IPS-20b (cell line): ENCODE measurements around the gene MSRB3.
"Not testable (repeated sequence)": the region's sequence is repeated elsewhere in the genome, so short reads cannot be mapped to it uniquely, and the experiment has no call there.

ENCODE experiments used
- H3K27ac ChIP-seq: one replicate; pipeline ENCODE4 v1.5.1; 2013; ENCODE audit warnings: low read length
- H3K27me3 ChIP-seq: 2 replicates; pipeline ENCODE4 v1.6.1; 2013; ENCODE audit warnings: mild to moderate bottlenecking, low read length, inconsistent platforms; ENCODE audit not compliant: insufficient read depth
- H3K36me3 ChIP-seq: 2 replicates; pipeline ENCODE4 v1.6.1; 2013; ENCODE audit warnings: low read depth, mild to moderate bottlenecking, inconsistent platforms, low read length, moderate library complexity; ENCODE audit not compliant: insufficient read depth
- H3K4me1 ChIP-seq: 2 replicates; pipeline ENCODE4 v1.6.1; 2013; ENCODE audit warnings: mild to moderate bottlenecking, control low read depth, inconsistent platforms, low read length, moderate library complexity; ENCODE audit not compliant: insufficient read depth
- H3K4me3 ChIP-seq: 2 replicates; pipeline ENCODE4 v1.5.1; 2013; ENCODE audit warnings: mild to moderate bottlenecking, low read length, inconsistent platforms
- H3K9ac ChIP-seq: 2 replicates; pipeline ENCODE4 v1.6.1; 2013; ENCODE audit warnings: low read depth, mild to moderate bottlenecking, inconsistent platforms, low read length, moderate library complexity
- H3K9me3 ChIP-seq: 2 replicates; pipeline ENCODE4 v1.6.1; 2013; ENCODE audit warnings: mild to moderate bottlenecking, low read depth, low read length, inconsistent platforms; ENCODE audit not compliant: insufficient read depth

Gene MSRB3

DNA sequence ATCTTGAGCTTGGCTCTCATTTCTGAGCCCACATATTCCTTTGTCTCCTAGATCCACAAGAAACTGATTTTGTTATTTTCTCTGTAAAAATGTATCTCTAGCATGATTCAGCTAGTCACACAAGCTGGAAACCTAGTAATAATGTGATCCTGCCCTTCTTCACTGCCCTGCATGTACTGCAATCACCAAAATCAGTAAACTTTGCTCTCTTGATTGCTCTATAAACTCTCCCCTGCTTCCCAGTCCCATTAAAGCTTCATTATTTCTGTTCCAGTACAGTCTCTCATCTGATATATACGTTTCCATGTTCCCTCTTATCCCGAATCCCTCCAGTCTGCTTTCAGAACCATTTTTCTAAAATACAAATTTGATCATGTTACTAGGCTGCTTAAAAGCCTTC, 166.5 kb downstream of the MSRB3 start:
- no peaks in the 10 kb centered on the region for H3K9me3 ChIP-seq
- no peak overlapping the region for H3K4me3 ChIP-seq

DNA sequence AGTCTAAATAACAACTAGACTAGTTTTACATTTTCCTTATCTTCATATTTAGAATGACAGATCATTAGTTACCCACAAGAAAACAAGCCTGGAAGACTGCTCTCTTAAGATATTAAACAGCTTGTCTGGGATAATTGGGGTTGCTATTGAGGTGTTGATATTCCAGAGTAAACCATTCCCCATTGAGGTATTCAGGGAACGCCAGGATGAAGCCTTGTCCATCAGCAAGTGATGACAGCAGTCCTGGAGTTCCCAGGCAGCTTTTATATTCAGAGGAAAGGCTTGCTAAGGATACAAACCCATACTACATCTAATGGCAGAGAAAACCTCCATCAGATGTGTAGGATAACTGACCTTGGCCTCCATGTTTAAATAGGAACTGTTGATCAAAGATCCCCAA, 168.4 kb downstream of the MSRB3 start:
- H3K9me3 ChIP-seq = no peaks in the 10 kb centered on the region
- no peak overlapping the region for H3K4me3 ChIP-seq
- no peak overlapping the region for H3K27ac ChIP-seq

More for the DNA sequence above, 166.5 kb downstream of the MSRB3 start:
- Histone ChIP-seq H3K4me1 (no peaks in the 10 kb centered on the region), H3K9ac (no peak overlapping the region), H3K36me3 (no peaks in the 10 kb centered on the region), H3K27ac (no peak overlapping the region), H3K27me3 (no peaks in the 10 kb centered on the region)

DNA sequence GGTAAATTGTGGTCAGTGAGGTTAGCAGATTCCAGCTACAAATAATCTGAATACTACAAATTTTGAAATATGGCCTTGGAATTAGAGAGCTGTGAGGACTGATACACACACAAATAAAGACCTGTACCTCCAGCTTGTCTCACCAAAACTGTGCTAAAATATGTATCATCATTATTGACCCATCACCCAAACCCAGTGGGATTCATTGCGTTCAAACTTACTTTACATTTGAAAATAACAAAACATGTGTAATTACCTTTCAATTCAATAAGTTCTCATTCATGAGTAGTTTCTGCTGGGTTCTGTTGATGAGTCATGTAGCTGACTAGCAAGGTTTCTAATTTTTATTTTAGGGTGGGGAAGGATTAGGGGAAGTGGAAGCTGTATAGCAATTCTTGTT, 170.9 kb downstream of the MSRB3 start:
- Histone ChIP-seq H3K4me3 (no peak overlapping the region), H3K9me3 (no peaks in the 10 kb centered on the region), H3K27me3 (no peaks in the 10 kb centered on the region), H3K9ac (no peak overlapping the region), H3K36me3 (no peaks in the 10 kb centered on the region), H3K4me1 (peaks cover 4% of the 10 kb centered on the region; the same call in 1 of the 2 replicates), H3K27ac (no peak overlapping the region)

More for the DNA sequence above, 168.4 kb downstream of the MSRB3 start:
- Histone ChIP-seq H3K4me1 (peaks cover 4% of the 10 kb centered on the region; the same call in 1 of the 2 replicates), H3K27me3 (no peaks in the 10 kb centered on the region), H3K36me3 (no peaks in the 10 kb centered on the region), H3K9ac (no peak overlapping the region)

- Histone ChIP-seq H3K9me3 (no peaks in the 10 kb centered on the region), H3K4me1 (peaks cover 4% of the 10 kb centered on the region; the same call in 1 of the 2 replicates), H3K9ac (no peak overlapping the region), H3K27me3 (no peaks in the 10 kb centered on the region), H3K36me3 (no peaks in the 10 kb centered on the region), H3K4me3 (no peak overlapping the region), H3K27ac (no peak overlapping the region)
Measured at GRCh38 chr12:65450625-65451024, 172.1 kb downstream of the MSRB3 start.

DNA sequence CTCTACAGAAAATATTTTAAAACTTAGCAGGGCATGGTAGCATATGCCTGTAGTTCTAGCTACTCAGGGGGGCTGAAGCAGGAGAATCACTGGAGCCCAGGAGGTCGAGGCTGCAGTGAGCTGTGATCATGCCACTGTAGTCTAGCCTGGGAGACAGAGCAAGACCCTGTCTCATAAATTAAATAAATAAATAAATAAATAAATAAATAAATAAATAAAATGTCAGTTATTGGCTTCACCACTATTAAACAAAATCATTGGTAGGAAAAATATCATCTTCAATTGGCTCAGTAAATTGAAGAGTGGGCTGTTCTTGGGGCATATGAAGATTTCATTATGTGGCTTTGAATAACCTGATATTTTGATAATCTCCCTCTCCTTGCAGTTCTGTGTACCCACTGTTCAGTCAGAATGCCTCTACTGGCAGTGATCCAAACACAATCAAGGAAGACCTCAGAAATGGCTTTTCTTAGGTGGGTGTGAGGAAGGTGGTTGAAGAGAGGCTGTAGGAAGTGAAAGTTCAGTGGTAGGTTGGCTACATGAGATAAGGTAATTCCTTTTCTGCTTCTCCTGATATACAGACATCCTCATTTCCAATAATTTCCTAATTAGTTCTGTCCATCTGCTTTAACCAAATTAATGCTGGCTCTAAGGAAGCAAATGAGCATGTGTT, 175.8 kb downstream of the MSRB3 start:
- Histone ChIP-seq H3K36me3 (no peaks in the 10 kb centered on the region), H3K27ac (no peak overlapping the region), H3K9me3 (no peaks in the 10 kb centered on the region), H3K4me3 (no peak overlapping the region), H3K4me1 (peaks cover 4% of the 10 kb centered on the region; the same call in 1 of the 2 replicates), H3K9ac (no peak overlapping the region), H3K27me3 (no peaks in the 10 kb centered on the region)

GRCh38 chr12:65457341-65457740, 178.9 kb downstream of the MSRB3 start:
- not testable (repeated sequence) for H3K27me3 ChIP-seq, H3K4me3 ChIP-seq, H3K4me1 ChIP-seq, H3K27ac ChIP-seq, H3K9me3 ChIP-seq, H3K36me3 ChIP-seq, H3K9ac ChIP-seq

GRCh38 chr12:65458718-65459117, 180.2 kb downstream of the MSRB3 start:
- Histone ChIP-seq H3K9ac (no peak overlapping the region), H3K27me3 (no peaks in the 10 kb centered on the region), H3K9me3 (no peaks in the 10 kb centered on the region), H3K36me3 (no peaks in the 10 kb centered on the region), H3K4me1 (no peaks in the 10 kb centered on the region; the same call in 1 of the 2 replicates), H3K27ac (no peak overlapping the region), H3K4me3 (no peak overlapping the region)

DNA sequence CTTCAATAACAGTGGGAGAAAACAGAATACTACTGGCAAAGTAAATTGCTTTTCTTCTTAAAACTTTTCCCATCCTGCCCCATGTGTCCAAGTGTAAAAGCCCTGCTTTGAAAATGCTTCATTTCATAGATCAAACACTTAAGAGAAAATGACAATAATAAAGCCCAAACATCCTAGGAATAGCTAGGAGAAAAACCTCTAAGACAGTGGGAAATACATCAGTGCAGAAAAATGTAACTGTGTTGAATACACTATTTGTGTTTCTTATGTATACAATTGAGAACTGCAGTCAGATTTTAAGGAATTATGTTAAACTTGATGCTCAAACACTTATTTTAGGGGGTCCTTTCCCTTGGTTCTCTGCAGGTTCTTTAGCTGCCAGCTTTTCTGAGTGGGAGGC, 181.1 kb downstream of the MSRB3 start:
- H3K36me3 ChIP-seq = no peaks in the 10 kb centered on the region
- H3K4me3 ChIP-seq = no peak overlapping the region
- H3K27ac ChIP-seq = no peak overlapping the region
- no peaks in the 10 kb centered on the region; the same call in 1 of the 2 replicates for H3K4me1 ChIP-seq
- no peaks in the 10 kb centered on the region for H3K27me3 ChIP-seq
- H3K9ac ChIP-seq = no peak overlapping the region
- H3K9me3 ChIP-seq = no peaks in the 10 kb centered on the region

GRCh38 chr12:65460063-65460462, 181.6 kb downstream of the MSRB3 start:
- no peak overlapping the region for H3K27ac ChIP-seq
- H3K4me1 ChIP-seq = no peaks in the 10 kb centered on the region; the same call in 1 of the 2 replicates
- no peak overlapping the region for H3K4me3 ChIP-seq
- H3K9me3 ChIP-seq = no peaks in the 10 kb centered on the region
- H3K9ac ChIP-seq = no peak overlapping the region
- no peaks in the 10 kb centered on the region for H3K36me3 ChIP-seq
- H3K27me3 ChIP-seq = no peaks in the 10 kb centered on the region

- Histone ChIP-seq H3K27ac (no peak overlapping the region), H3K36me3 (no peaks in the 10 kb centered on the region), H3K9me3 (no peaks in the 10 kb centered on the region), H3K4me3 (no peak overlapping the region), H3K4me1 (no peaks in the 10 kb centered on the region; the same call in 1 of the 2 replicates), H3K9ac (no peak overlapping the region), H3K27me3 (no peaks in the 10 kb centered on the region)
Measured at GRCh38 chr12:65461017-65461416, 182.5 kb downstream of the MSRB3 start.

DNA sequence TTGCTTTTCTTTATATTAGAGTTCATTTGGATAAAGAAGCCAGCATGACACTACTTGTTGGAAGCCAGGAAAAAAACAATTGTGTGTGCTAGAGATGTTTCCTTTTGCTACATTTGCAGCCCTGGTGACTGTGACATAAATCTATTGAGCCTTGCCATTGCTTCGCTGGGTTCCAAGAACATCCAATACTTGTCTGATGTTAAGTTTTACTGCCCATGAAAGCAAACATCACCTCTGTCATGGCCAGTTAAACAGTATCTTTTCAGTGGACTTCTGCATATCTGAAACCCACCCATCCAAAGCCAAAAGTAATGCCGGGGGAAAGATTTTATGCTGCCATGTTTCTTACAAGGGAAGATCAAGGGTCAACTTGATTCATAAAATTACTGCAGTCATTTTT, 184.0 kb downstream of the MSRB3 start:
- Histone ChIP-seq H3K9me3 (no peaks in the 10 kb centered on the region), H3K4me3 (no peak overlapping the region), H3K9ac (no peak overlapping the region), H3K36me3 (no peaks in the 10 kb centered on the region), H3K27me3 (no peaks in the 10 kb centered on the region), H3K4me1 (no peaks in the 10 kb centered on the region; the same call in 1 of the 2 replicates), H3K27ac (no peak overlapping the region)

- H3K9me3 ChIP-seq = no peaks in the 10 kb centered on the region
- H3K27me3 ChIP-seq = no peaks in the 10 kb centered on the region
- H3K4me1 ChIP-seq = no peaks in the 10 kb centered on the region; the same call in 1 of the 2 replicates
- H3K4me3 ChIP-seq = no peak overlapping the region
- no peak overlapping the region for H3K9ac ChIP-seq
- H3K36me3 ChIP-seq = no peaks in the 10 kb centered on the region
- H3K27ac ChIP-seq = no peak overlapping the region
Measured at GRCh38 chr12:65463082-65463481, 184.6 kb downstream of the MSRB3 start.
